Testis (tissue), 3 donors: Measurements from ENCODE around the gene ZNF777. TPM values are rescaled to one million over a fixed set of nuclear protein-coding genes. Genes with fewer than 3 reads are reported as not detected.

Source experiments
- DNase-seq: peaks from one replicate; pipeline ENCODE4 v3.0.0-alpha.2; 2019
- H3K27ac ChIP-seq, 2 donors: fragments of 200-600 bp; sonication (generic); one replicate each; pipeline ENCODE4 v1.5.1; 2019
- H3K27me3 ChIP-seq: fragments of 200-600 bp; sonication (generic); one replicate; pipeline ENCODE4 v1.5.1; 2019
- H3K36me3 ChIP-seq: fragments of 200-600 bp; sonication (generic); one replicate; pipeline ENCODE4 v1.5.1; 2017; ENCODE audit warnings: low read depth; ENCODE audit errors: missing control alignments
- H3K4me1 ChIP-seq: fragments of 200-600 bp; sonication (generic); one replicate; pipeline ENCODE4 v1.5.1; 2019
- H3K4me3 ChIP-seq, 2 donors: fragments of 200-600 bp; sonication (generic); one replicate each; pipeline ENCODE4 v1.5.1; 2017 to 2019
- H3K9me3 ChIP-seq: fragments of 200-600 bp; sonication (generic); one replicate; pipeline ENCODE4 v1.5.1; 2017
- CTCF ChIP-seq, 3 experiments: fragments of 450-650 bp in 2 of 3; fragments of 200-600 bp in 1 of 3; sonication (generic) in 1 of 3; IDR thresholded peaks; one replicate each; pipeline ENCODE4 v1.5.1; 2016 to 2019; ENCODE audit warnings: antibody characterized with exemption in 3 of 3, mild to moderate bottlenecking in 2 of 3, moderate library complexity in 1 of 3
- POLR2A ChIP-seq: fragments of 450-650 bp; IDR thresholded peaks from one replicate; pipeline ENCODE4 v1.6.1; 2017; ENCODE audit warnings: antibody characterized with exemption, mild to moderate bottlenecking, moderate library complexity
- whole genome bisulfite sequencing, 2 donors: methylation state at CpG; one replicate each; pipeline ENCODE4 v1.1.5; 2018; 5-methylcytosine and 5-hydroxymethylcytosine counted together
- intact Hi-C: fragments of 100-400 bp; cut with DNase I; formaldehyde crosslinking; loops from one replicate; pipeline ENCODE4 v1.15.1; 2023; ENCODE audit warnings: low total_unique reads
- polyA plus RNA-seq: library from polyadenylated mRNA; stranded (reverse); fragments of 350-450 nt; fragmentation: Illumina TruSeq; extraction: RNeasy Lipid Tissue Mini Kit (QIAGEN cat#74804); gene quantifications from one replicate; pipeline ENCODE4 v1.2.3, GENCODE V29; 2014; ENCODE audit warnings: low read depth, low replicate concordance; ENCODE audit not compliant: insufficient read depth
- total RNA-seq, 2 donors: library from RNA; depleted of rRNA; stranded (reverse); fragments of >200 nt; gene quantifications; one replicate each; pipeline ENCODE4 v1.2.3, GENCODE V29; 2016

The ZNF777 gene
- total and polyA plus RNA-seq, 3 donors from 2014 or later: 15.4 to 25.0 (median 19.4) TPM

- 94 to 96% methylated on average over 6 of the region's 6 CpGs for WGBS, 2 donors
- no peak for DNase-seq
- H3K9me3 ChIP-seq: no peaks in the 10 kb centered on the region
- H3K4me1 ChIP-seq: no peaks in the 10 kb centered on the region
- no peaks in the 10 kb centered on the region for H3K27me3 ChIP-seq
- no peak overlapping the region for H3K27ac ChIP-seq
- TF ChIP-seq POLR2A (no peak), CTCF (IDR thresholded peaks at IDR 0.05) (no peak)
- intact Hi-C loops: no loop called here
- no peaks in the 10 kb centered on the region for H3K36me3 ChIP-seq
- no peak overlapping the region for H3K4me3 ChIP-seq
Observed at GRCh38 chr7:149444287-149444686, 16.6 kb downstream of the ZNF777 start.

GRCh38 chr7:149443523-149443922 is 17.3 kb downstream of the ZNF777 start:
- Histone ChIP-seq H3K27me3 (no peaks in the 10 kb centered on the region), H3K36me3 (no peaks in the 10 kb centered on the region), H3K27ac (no peak overlapping the region), H3K4me3 (no peak overlapping the region), H3K4me1 (no peaks in the 10 kb centered on the region), H3K9me3 (no peaks in the 10 kb centered on the region)
- WGBS, 2 donors: 94 to 97% methylated on average over 7 of the region's 7 CpGs
- intact Hi-C loops: no loop called here
- DNase-seq: no peak
- TF ChIP-seq CTCF (IDR thresholded peaks at IDR 0.05) (no peak), POLR2A (no peak)

- whole genome bisulfite sequencing, 2 donors: 82 to 93% methylated on average over 3 of the region's 3 CpGs
- no peaks in the 10 kb centered on the region for H3K4me1 ChIP-seq
- intact Hi-C loops: no loop called here
- no peaks in the 10 kb centered on the region for H3K9me3 ChIP-seq
- TF ChIP-seq CTCF (IDR thresholded peaks at IDR 0.05): no peak
- TF ChIP-seq POLR2A: no peak
- DNase-seq: no peak
- H3K27me3 ChIP-seq: no peaks in the 10 kb centered on the region
- no peak overlapping the region for H3K27ac ChIP-seq
- H3K4me3 ChIP-seq: no peak overlapping the region
- H3K36me3 ChIP-seq: no peaks in the 10 kb centered on the region
Observed at GRCh38 chr7:149442924-149443323, 17.9 kb downstream of the ZNF777 start.

- intact Hi-C loops: no loop called here
- Histone ChIP-seq H3K36me3 (no peaks in the 10 kb centered on the region), H3K9me3 (no peaks in the 10 kb centered on the region), H3K4me3 (no peak overlapping the region), H3K27ac (no peak overlapping the region), H3K27me3 (no peaks in the 10 kb centered on the region), H3K4me1 (no peaks in the 10 kb centered on the region)
- 81 to 90% methylated on average over 4 of the region's 4 CpGs for WGBS, 2 donors
- TF ChIP-seq POLR2A: no peak
- no peak for TF ChIP-seq CTCF (IDR thresholded peaks at IDR 0.05)
- DNase-seq: no peak
Observed at GRCh38 chr7:149440222-149440621, 20.6 kb downstream of the ZNF777 start.

GRCh38 chr7:149436358-149436757 is 24.5 kb downstream of the ZNF777 start:
- Histone ChIP-seq H3K4me1 (no peaks in the 10 kb centered on the region), H3K27me3 (no peaks in the 10 kb centered on the region), H3K27ac (no peak overlapping the region), H3K36me3 (no peaks in the 10 kb centered on the region), H3K9me3 (no peaks in the 10 kb centered on the region), H3K4me3 (no peak overlapping the region)
- intact Hi-C loops: no loop called here
- no peak for DNase-seq
- WGBS, 2 donors: 93 to 95% methylated on average over 15 of the region's 15 CpGs
- no peak for TF ChIP-seq POLR2A
- TF ChIP-seq CTCF (IDR thresholded peaks at IDR 0.05): no peak
